ENCODE results near the gene NDFIP2.

The NDFIP2 gene

DNA sequence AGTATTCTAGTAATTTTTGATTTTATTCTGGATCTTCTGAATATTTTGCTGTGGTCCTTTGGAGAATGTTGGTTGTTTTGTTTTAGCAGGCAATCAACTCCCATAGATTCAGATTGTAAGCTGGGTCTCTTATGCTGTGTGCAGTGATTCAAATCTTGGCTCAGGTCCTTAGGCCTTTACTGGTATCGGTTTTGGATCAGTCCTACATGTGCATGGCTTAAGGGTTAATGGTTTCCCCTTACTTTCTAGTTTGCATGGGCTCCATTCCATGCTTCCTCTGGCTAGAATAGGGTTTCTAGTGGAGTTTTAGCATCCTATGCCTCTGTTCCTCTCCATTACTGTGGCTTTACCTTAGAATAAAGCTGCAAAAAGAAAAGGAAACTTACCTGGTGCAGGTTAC lies 16.1 kb downstream of the NDFIP2 start:
- DNase-seq (ENCODE audit: low spot score), result no peak

- no peak for DNase-seq (ENCODE audit: low spot score)
These were observed 16.9 kb downstream of the NDFIP2 start for GRCh38 chr13:79497852-79498251.

DNA sequence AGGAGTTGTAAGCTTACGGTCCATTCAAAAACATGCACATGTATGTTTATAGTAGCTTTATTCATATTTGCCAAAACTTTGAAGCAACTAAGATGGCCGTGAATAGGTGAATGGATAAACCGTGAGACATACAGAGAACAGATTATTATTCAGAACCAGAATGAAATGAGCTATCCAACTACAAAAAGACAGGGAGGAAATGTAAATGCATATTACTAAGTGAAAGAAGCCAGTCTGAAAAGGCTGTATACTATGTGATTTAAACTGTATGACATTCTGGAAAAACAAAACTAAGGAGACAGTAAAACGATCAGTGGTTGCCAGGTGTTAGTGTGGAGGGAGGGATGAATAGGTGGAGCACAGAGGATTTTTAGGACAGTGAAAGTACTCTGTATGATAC lies 19.9 kb downstream of the NDFIP2 start:
- no peak for DNase-seq (ENCODE audit: low spot score)

DNA sequence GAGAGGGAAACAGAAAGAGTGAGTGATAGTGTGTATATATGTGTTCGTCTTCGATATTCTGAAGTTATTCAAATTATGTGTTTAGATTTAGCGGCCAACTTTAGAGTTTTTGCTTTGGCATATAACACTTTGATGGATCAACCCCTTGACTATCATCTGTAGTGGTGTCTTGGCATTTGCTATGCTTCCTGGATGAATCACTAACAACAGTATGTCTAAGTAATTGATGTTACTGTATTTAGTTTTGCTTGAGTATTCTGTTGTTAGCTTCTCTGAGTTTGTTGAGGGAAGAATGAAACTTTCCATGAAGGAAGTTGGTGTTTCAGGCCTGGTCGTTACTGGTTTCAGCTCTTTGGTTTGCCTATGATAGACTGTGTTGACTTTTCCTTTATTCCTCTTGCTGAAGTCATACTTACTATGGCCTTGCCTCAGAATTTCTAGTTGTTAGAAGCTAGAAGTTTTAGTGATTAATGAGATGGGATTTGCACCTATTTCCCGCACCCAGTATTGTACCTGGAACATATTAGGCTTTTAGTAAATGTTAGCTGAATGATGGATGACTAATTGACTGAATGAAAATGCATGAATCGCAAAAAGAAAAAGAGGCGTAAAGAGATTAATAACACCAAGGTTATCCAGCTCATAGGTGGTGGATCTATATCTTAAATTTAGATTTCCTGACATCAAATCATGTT lies 20.7 kb downstream of the NDFIP2 start:
- peak; percentile 17 for DNase-seq (ENCODE audit: low spot score)

DNA sequence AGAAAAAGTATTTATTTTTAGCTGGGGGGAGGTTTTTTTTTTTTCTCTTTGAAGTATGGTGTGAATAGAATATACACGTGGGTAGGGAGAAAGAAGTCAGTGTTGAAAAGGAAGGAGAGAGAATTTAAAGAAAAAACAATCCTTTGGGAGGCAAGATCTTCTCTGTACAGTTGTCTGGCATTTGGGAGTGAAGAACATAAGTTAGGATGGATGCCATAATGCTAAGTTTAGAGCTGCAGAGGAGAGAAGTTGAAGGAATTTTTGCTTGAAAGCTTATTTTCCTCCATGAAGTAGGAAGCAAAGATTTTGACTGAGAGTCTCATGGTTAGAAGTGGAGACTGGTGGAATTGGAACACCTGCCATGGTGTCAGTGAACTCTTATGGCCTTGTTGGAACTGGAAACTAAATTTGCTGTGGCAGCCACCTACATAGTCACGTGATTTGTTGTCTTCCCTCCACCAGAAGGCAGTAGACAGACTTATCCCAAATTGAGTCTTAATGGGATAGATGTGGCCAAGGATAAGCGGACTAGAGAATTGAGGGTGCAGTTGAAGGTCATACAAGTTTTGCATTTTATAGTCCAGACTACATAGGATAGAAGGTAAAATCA lies 22.0 kb downstream of the NDFIP2 start:
- no peak for DNase-seq (ENCODE audit: low spot score)

DNA sequence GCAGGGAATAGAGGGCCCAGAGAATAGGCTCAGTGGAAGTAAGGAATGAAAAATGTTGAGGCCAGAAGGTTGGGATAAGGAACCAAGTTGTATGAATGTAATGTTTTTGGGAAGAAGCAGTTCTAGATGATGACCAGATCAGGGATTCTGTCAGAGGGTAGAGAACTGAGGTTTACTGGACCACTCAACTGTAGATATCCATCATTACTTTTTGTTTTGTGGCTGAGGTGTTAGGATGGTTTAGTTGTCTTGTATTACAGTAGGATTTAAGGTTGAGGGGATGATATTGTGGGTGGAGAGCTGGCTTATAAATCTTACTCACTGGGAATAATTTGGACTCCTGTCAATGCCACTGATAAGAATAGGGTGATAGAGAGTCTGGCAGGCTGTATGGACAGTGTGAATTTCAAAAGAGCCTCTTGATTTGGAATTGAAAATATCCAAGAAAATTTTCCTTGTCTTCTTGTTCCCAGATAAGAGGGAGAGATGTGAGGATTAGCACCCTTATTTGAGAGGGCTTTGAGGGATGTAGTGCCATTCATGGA lies 22.6 kb downstream of the NDFIP2 start:
- DNase-seq (ENCODE audit: low spot score), result no peak

DNA sequence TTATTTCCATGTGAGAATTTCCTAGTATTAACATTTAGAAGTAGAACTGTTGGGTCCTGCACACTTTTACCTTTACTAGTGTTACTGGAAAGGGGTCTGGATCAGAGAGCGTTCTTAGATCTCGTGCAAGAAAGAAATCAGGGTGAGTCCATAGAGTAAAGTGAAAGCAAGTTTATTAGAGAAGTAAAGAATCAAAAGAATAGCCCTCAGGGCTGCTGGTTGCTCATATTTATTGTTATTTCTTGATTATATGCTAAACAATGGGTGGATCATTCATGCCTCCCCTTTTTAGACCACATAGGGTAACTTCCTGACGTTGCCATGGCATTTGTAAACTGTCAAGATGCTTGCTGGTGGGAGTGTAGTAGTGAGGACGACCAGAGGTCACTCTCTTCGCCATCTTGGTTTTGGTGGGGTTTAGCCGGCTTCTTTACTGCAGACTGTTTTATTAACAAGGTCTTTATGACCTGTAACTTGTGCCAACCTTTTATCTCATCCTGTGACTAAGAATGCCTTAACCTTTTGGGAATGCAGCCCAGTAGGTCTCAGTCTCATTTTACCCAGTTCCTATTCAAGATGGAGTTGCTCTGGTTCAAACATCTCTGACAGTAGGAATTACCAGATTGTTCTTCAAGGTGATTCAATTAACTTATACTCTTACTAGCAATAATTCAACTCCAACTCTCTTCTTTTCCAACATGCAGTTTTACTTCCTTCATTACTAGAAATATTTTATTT lies 27.4 kb downstream of the NDFIP2 start:
- DNase-seq (ENCODE audit: low spot score), result no peak

- DNase-seq (ENCODE audit: low spot score), result no peak
These were observed 30.7 kb downstream of the NDFIP2 start for GRCh38 chr13:79511611-79512010.

DNA sequence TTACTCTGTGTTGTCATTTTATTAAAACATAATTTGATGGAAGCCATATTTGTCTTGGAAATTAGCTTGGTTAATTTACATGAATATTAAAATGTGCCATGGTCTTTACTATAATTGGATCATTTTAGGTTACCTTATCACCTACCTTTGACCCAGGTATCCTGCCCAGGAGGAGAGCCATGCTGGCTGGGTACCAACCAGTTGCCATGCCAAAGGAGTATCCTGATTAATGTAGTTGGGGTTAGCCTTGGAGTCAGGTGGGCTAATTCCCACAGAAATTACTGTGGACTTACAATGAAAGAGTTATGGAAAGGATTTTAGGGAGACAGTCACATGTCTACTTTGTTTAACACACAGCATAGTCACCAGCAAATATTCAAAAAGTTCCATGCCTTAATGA lies 32.0 kb downstream of the NDFIP2 start:
- no peak for DNase-seq (ENCODE audit: low spot score)

GRCh38 chr13:79516595-79516994 lies 35.6 kb downstream of the NDFIP2 start:
- no peak for DNase-seq (ENCODE audit: low spot score)

DNA sequence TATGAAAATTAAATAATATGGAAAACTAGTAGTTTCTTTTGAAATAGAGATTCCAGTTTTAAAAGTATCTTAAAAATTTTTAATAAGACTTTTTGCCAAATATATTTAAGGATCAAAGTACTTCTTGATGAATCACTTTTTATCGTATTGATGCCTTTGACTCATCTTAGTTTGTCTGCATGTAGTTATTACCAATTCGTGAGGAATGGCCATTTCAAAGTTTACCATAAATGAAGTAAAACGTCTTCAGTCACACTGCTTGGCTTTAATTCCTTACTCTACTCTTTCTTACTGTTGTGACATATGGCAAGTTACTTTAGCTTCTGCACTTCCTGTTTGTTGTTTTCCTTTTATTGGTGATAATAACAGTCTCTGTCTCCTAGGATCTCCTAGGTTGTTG lies 38.3 kb downstream of the NDFIP2 start:
- peak; percentile 3 for DNase-seq (ENCODE audit: low spot score)

DNA sequence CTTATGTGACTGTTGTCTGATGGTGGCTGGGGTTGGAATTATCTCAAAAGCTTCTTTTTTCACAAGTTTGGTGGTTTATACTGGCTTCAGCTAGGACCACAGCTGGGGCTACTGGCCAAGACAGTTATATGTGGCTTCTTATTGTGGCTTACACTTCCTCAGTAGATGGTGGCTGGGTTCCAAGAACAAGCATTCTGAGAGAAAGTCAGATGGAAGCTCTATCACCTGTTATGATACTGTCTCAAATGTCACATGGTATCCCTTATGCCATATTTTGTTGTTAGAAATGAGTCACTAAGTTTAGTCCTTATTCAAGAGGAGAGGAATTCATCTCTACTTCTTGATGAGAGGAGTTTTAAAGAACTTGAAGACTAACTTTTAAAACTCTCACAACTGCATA lies 41.6 kb downstream of the NDFIP2 start:
- peak; percentile 8 for DNase-seq (ENCODE audit: low spot score)

DNA sequence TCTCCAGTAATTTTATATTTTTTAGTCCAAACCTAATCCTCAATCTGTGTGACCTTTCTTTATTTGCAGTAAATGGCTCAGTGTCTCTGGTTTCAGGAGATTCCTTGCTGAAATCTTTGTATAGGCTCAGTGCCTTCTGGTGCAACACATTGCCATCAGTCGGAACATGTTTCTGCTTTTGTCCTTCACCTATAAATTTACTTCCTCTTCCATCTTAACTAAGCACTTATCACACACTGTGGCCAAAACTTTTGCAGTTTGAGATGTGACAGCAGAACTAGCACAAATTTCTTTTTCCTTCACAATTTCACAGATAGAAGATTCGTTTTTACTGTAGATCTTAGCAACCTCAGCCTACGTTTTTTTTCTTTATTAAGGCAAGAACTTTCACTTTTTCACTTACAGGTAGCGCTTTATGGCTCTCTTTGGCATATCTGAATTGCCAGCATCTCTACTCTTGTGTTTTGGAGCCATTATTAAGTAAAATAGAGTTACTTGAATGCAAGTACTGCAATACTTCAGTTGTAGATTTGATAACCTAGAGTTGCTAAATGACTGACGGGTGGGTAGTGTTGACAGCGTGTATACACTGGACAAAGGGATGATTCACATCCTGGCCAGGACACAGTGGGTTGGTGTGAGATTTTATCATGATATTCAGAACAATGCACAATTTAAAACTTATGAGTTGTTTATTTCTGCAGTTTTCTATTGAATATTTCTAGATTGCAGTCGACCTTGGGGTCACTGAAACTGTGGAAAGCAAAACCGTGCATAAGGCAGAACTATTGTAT lies 44.3 kb downstream of the NDFIP2 start:
- DNase-seq (ENCODE audit: low spot score), result no peak

DNA sequence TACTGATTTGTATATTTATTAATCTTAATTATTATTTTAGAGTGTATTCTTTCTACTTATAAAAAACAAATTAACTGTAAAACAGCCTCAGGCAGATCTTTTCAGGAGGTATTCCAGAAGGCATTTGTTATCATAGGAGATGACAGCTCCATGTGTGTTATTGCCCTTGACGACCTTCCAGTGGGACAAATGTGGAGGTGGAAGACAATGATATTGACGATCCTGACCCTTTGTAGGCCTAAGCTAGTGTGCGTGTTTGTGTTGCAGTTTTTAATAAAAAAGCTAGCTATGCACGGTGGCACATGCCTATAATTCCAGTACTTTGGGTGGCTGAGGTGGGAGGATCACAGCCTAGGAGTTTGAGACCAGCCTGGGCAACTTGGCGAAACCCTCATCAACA lies 46.7 kb downstream of the NDFIP2 start:
- DNase-seq (ENCODE audit: low spot score), result no peak

- no peak for DNase-seq (ENCODE audit: low spot score)
These were observed 47.4 kb downstream of the NDFIP2 start for GRCh38 chr13:79528356-79528755.

DNA sequence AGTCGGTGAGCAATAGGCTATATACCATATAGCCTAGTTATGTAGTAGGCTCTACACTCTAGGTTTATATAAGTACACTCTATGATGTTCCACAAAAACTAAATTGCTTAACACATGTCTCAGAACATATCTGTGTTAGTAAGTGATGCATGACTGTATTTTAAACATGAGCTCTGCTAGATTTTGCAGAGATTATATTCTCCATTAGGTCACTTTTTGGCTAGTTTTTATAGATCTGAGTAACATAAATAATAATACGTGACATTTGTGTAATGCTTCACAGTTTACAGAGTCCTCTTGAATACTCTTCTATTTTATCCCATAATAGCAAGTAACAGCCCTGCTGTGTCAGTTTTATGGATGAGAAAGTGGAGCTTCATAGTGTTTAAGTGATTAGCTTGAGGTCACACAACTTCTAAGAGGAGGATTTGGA lies 47.8 kb downstream of the NDFIP2 start:
- no peak for DNase-seq (ENCODE audit: low spot score)

GRCh38 chr13:79529817-79530216 lies 48.9 kb downstream of the NDFIP2 start:
- DNase-seq (ENCODE audit: low spot score), result no peak

DNA sequence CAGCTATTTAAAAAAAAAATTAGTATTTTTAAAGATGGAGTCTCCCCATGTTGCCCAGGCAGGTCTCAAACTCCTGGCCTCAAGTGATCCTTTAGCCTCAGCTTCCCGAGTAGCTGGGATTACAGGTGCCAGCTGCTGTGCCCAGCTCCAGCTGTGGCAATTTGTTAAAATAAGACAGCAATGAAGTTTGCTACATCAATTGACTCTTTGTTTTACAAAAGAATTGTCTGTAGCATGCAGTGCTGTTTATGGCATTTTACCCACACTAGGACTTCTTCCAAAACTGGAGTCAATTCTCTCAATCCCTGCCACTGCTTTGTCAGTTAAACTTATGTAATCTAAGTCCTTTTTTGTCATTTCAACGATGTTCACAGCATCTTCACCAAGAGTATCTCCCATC lies 49.3 kb downstream of the NDFIP2 start:
- no peak for DNase-seq (ENCODE audit: low spot score)

DNA sequence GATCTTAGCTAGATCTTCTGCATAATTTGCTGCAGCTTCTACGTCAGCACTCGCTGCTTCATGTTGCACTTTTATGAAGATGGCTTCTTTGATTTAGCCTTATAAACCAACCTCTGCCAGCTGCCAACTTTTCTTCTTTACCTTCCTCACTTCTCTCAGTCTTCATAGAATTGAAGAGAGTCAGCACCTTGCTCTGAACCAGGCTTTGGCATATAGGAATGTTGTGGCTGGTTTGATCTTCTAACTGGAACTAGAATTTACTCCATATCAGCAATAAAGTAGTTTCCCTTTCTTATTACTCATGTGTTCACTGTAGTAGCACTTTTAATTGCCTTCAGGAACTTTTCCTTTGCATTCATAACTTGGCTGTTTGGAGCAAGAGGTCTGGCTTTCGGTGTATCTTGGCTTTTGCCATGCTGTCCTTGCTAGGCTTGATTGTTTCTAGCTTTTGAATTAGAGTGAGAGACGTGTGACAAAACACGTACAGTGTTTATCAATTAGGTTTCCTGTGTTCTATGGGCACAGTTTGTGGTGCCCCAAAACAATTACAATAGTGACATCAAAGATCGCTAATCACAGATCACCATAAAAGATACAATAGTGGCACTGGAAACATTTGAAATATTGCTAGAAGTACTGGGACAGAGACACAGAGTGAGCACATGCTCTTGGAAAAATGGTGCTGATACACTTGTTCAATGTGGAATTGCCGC lies 50.7 kb downstream of the NDFIP2 start:
- DNase-seq (ENCODE audit: low spot score), result no peak

DNA sequence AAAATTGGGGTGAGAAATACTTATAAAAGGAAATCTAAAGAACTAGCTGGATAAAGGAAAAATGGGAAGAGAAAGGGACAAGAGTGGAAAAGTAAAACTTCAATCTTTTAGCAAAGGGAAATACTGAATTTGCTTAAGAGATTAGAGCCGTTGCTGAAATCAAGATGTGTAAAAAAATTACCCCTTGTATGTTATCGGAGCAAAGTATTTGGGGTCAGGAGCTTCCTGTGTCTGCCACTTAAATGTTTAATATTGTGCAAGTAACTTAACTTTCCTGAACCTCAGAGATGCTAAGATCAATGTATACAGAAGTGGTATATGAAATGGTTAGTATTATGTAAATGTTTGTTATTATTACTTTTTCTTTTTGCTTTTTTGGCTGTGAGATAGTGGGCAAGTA lies 51.6 kb downstream of the NDFIP2 start:
- DNase-seq (ENCODE audit: low spot score), result no peak

GRCh38 chr13:79533781-79534400 lies 52.9 kb downstream of the NDFIP2 start:
- peak; percentile 24 for DNase-seq (ENCODE audit: low spot score)

All from AG08395 (cell line).